Karpas-422 (cell line): ENCODE data around the gene ABCB1. TPM values are rescaled to one million over a fixed set of nuclear protein-coding genes. Genes with fewer than 3 reads are reported as not detected.

ENCODE experiments used
- DNase-seq: peaks from one replicate; pipeline ENCODE4 v3.0.0-alpha.2; 2015
- H2AFZ ChIP-seq: fragments of 200-600 bp; sonication (generic); 2 replicates; pipeline ENCODE4 v1.6.1; 2014; ENCODE audit warnings: antibody characterized with exemption, low read length, mixed read lengths
- H3K27ac ChIP-seq: fragments of 200-600 bp; sonication (generic); 2 replicates; pipeline ENCODE4 v1.5.1; 2014; ENCODE audit warnings: mild to moderate bottlenecking, low read length, moderate library complexity
- H3K27me3 ChIP-seq: fragments of 200-600 bp; sonication (generic); 2 replicates; pipeline ENCODE4 v1.6.1; 2014; ENCODE audit warnings: low read length, mixed read lengths
- H3K36me3 ChIP-seq: fragments of 200-600 bp; sonication (generic); 2 replicates; pipeline ENCODE4 v1.6.1; 2014; ENCODE audit warnings: low read length, mixed read lengths; ENCODE audit not compliant: insufficient read depth
- H3K4me1 ChIP-seq: fragments of 200-600 bp; sonication (generic); 2 replicates; pipeline ENCODE4 v1.6.1; 2014; ENCODE audit warnings: mild to moderate bottlenecking, low read length, mixed read lengths
- H3K4me2 ChIP-seq: fragments of 200-600 bp; sonication (generic); 2 replicates; pipeline ENCODE4 v1.6.1; 2014; ENCODE audit warnings: low read length, low read depth, mild to moderate bottlenecking; ENCODE audit not compliant: poor library complexity, severe bottlenecking
- H3K4me3 ChIP-seq: fragments of 200-600 bp; sonication (generic); 2 replicates; pipeline ENCODE4 v1.5.1; 2014; ENCODE audit warnings: mild to moderate bottlenecking, antibody characterized with exemption, low read length, mixed read lengths
- H3K79me2 ChIP-seq: fragments of 200-600 bp; sonication (generic); 2 replicates; pipeline ENCODE4 v1.6.1; 2014; ENCODE audit warnings: mild to moderate bottlenecking, low read length, mixed read lengths
- H3K9ac ChIP-seq: fragments of 200-600 bp; sonication (generic); 2 replicates; pipeline ENCODE4 v1.6.0; 2014; ENCODE audit warnings: low read length
- H3K9me2 ChIP-seq: fragments of 200-600 bp; sonication (generic), shearing (Covaris generic); replicated peaks from 2 replicates; pipeline ENCODE4 v1.6.0; 2014; ENCODE audit warnings: mild to moderate bottlenecking, low read length, moderate library complexity; ENCODE audit not compliant: insufficient read depth
- H3K9me3 ChIP-seq: fragments of 300-700, 200-600 bp; sonication (generic); 2 replicates; pipeline ENCODE4 v1.6.1; 2014; ENCODE audit warnings: low read length, mixed read lengths
- H4K20me1 ChIP-seq: fragments of 200-600 bp; sonication (generic); 2 replicates; pipeline ENCODE4 v1.6.1; 2014; ENCODE audit warnings: mild to moderate bottlenecking, antibody characterized with exemption, low read length, low read depth; ENCODE audit not compliant: insufficient read depth
- total RNA-seq: library from RNA; depleted of rRNA; stranded (reverse); fragments of >200 nt; shearing (Covaris generic); gene quantifications from 2 replicates; pipeline ENCODE4 v1.2.3, GENCODE V29; 2014; ENCODE audit warnings: low replicate concordance

The ABCB1 gene
- total RNA-seq, 1 experiment from 2014 or later = not detected

DNA sequence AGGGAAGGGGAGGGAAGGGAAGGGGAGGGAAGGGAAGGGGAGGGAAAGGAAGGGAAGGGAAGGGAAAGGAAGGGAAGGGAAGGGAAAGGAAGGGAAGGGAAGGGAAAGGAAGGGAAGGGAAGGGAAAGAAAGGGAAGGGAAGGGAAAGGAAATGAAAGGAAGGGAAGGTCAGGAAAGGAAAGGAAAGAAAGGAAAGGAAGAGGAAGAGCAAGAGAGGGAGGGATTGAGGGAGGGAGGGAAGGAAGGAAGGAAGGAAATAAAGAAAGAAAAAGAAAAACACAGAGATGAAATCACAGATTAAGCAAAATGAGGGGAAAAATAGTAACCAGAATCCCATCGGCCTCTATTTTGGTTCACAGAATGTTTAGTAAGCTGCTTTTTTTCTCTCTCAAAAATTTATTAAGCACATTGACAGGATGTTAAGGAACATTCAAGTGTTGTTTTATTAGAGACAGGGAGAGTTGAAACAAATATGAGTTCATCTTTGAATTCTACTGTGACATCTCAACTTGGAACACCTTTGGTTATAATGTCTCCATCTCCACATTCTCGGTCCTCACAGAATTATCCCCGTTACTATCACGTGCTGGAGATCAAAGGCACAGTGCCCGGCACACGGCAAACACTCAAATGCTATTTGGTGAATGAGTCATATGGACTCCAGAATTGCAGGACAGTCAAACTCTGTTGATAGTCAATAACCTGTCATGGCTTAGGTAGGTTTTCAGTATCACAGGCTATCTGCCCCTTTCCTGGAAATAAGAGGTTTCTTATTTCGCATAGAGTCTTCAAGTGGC is 52.4 kb downstream of the ABCB1 start:
- Histone ChIP-seq H3K4me2 (no peak overlapping the region), H3K79me2 (no peaks in the 10 kb centered on the region), H3K9ac (no peak overlapping the region), H3K27ac (no peak overlapping the region), H3K4me1 (no peaks in the 10 kb centered on the region), H4K20me1 (no peaks in the 10 kb centered on the region), H3K4me3 (no peak overlapping the region), H3K9me2 (no peaks in the 10 kb centered on the region), H3K9me3 (no peaks in the 10 kb centered on the region), H2AFZ (no peak overlapping the region), H3K27me3 (no peaks in the 10 kb centered on the region), H3K36me3 (no peaks in the 10 kb centered on the region)
- no peak for DNase-seq

DNA sequence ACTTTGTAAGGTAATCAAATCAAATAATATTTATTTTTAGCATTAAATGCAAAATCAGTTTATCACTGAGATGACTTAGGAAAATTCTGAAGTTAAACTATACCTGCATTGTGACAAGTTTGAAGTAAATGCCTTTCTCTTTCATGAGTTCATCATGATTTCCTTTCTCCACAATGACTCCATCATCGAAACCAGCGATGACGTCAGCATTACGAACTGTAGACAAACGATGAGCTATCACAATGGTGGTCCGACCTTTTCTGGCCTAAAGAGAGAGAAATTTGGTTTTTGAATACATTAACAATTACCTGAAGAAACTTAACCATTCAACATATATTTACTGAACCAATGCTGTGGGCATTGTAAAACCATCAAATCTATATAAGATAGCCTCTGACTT is 54.9 kb downstream of the ABCB1 start:
- DNase-seq = no peak
- H3K9ac ChIP-seq = no peak overlapping the region
- H3K27me3 ChIP-seq = no peaks in the 10 kb centered on the region
- H3K4me1 ChIP-seq = no peaks in the 10 kb centered on the region
- no peaks in the 10 kb centered on the region for H3K36me3 ChIP-seq
- H3K27ac ChIP-seq = no peak overlapping the region
- H3K9me2 ChIP-seq = no peaks in the 10 kb centered on the region
- no peak overlapping the region for H2AFZ ChIP-seq
- no peak overlapping the region for H3K4me2 ChIP-seq
- no peaks in the 10 kb centered on the region for H3K79me2 ChIP-seq
- H4K20me1 ChIP-seq = no peaks in the 10 kb centered on the region
- H3K4me3 ChIP-seq = no peak overlapping the region
- no peaks in the 10 kb centered on the region for H3K9me3 ChIP-seq

- Histone ChIP-seq H3K4me2 (no peak overlapping the region), H3K27me3 (no peaks in the 10 kb centered on the region), H3K36me3 (no peaks in the 10 kb centered on the region), H2AFZ (no peak overlapping the region), H3K9me3 (no peaks in the 10 kb centered on the region), H3K4me1 (no peaks in the 10 kb centered on the region), H3K4me3 (no peak overlapping the region), H3K79me2 (no peaks in the 10 kb centered on the region), H3K9me2 (no peaks in the 10 kb centered on the region), H3K27ac (no peak overlapping the region), H4K20me1 (no peaks in the 10 kb centered on the region), H3K9ac (no peak overlapping the region)
- no peak for DNase-seq
Observed at GRCh38 chr7:87543623-87544022, 57.1 kb downstream of the ABCB1 start.

GRCh38 chr7:87541648-87542047 is 59.0 kb downstream of the ABCB1 start:
- Histone ChIP-seq H3K9me3 (no peaks in the 10 kb centered on the region), H3K9ac (no peak overlapping the region), H3K4me1 (no peaks in the 10 kb centered on the region), H3K27me3 (no peaks in the 10 kb centered on the region), H3K4me2 (no peak overlapping the region), H3K79me2 (no peaks in the 10 kb centered on the region), H2AFZ (no peak overlapping the region), H3K4me3 (no peak overlapping the region), H4K20me1 (no peaks in the 10 kb centered on the region), H3K36me3 (no peaks in the 10 kb centered on the region), H3K27ac (no peak overlapping the region), H3K9me2 (no peaks in the 10 kb centered on the region)
- no peak for DNase-seq

GRCh38 chr7:87538052-87538451 is 62.6 kb downstream of the ABCB1 start:
- H3K27ac ChIP-seq = no peak overlapping the region

DNA sequence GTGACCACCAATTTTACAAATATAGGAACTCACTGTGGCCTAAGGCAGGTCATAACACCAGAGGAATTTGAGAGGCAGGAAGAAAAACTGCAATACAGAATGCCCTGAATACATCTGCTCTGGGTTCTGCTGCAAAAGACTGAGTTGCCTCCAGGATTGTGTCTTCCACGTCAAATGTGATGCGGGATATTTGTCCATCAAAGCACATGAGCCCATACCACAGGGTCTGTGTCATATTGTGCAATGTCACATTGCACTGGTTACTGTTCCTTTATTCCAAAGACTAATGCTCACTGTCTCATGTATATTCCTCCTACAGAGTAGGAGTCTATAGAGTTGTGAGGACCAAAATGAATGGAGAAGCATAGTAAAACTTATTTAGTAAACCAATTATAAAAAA is 66.6 kb downstream of the ABCB1 start:
- H3K9me3 ChIP-seq = no peaks in the 10 kb centered on the region

More at GRCh38 chr7:87538052-87538451, 62.6 kb downstream of the ABCB1 start:
- no peaks in the 10 kb centered on the region for H3K9me2 ChIP-seq
- H3K27me3 ChIP-seq = no peaks in the 10 kb centered on the region
- no peak overlapping the region for H3K4me3 ChIP-seq
- H3K4me2 ChIP-seq = no peak overlapping the region
- no peak for DNase-seq
- no peaks in the 10 kb centered on the region for H3K4me1 ChIP-seq
- H3K79me2 ChIP-seq = no peaks in the 10 kb centered on the region
- H3K9ac ChIP-seq = no peak overlapping the region
- H4K20me1 ChIP-seq = no peaks in the 10 kb centered on the region
- no peaks in the 10 kb centered on the region for H3K36me3 ChIP-seq
- no peaks in the 10 kb centered on the region for H3K9me3 ChIP-seq
- no peak overlapping the region for H2AFZ ChIP-seq

GRCh38 chr7:87530126-87530525 is 70.6 kb downstream of the ABCB1 start:
- Histone ChIP-seq H3K4me2 (no peak overlapping the region), H3K4me1 (no peaks in the 10 kb centered on the region), H3K4me3 (no peak overlapping the region), H3K9me3 (no peaks in the 10 kb centered on the region), H3K79me2 (no peaks in the 10 kb centered on the region), H3K9me2 (no peaks in the 10 kb centered on the region), H3K9ac (no peak overlapping the region), H3K36me3 (no peaks in the 10 kb centered on the region), H3K27ac (no peak overlapping the region), H2AFZ (no peak overlapping the region), H4K20me1 (no peaks in the 10 kb centered on the region), H3K27me3 (no peaks in the 10 kb centered on the region)
- no peak for DNase-seq

More for the DNA sequence above, 66.6 kb downstream of the ABCB1 start:
- no peak for DNase-seq
- Histone ChIP-seq H3K9me2 (no peaks in the 10 kb centered on the region), H3K27me3 (no peaks in the 10 kb centered on the region), H3K4me3 (no peak overlapping the region), H3K36me3 (no peaks in the 10 kb centered on the region), H3K4me1 (no peaks in the 10 kb centered on the region), H3K4me2 (no peak overlapping the region), H3K9ac (no peak overlapping the region), H3K79me2 (no peaks in the 10 kb centered on the region), H2AFZ (no peak overlapping the region), H3K27ac (no peak overlapping the region), H4K20me1 (no peaks in the 10 kb centered on the region)

- Histone ChIP-seq H3K4me2 (no peak overlapping the region), H3K36me3 (no peaks in the 10 kb centered on the region), H4K20me1 (no peaks in the 10 kb centered on the region), H3K27me3 (no peaks in the 10 kb centered on the region), H3K79me2 (no peaks in the 10 kb centered on the region), H3K4me3 (no peak overlapping the region), H2AFZ (no peak overlapping the region), H3K4me1 (no peaks in the 10 kb centered on the region), H3K9me3 (no peaks in the 10 kb centered on the region), H3K27ac (no peak overlapping the region), H3K9me2 (no peaks in the 10 kb centered on the region), H3K9ac (no peak overlapping the region)
- no peak for DNase-seq
Observed at GRCh38 chr7:87528730-87529129, 72.0 kb downstream of the ABCB1 start.
